Stimulated activated CD4-positive, alpha-beta T cell treated with anti-CD3 and anti-CD28 coated beads, TNF-alpha, amount 100 ng/mL, for 24 hours (primary cell): ENCODE data around the gene ZNF366.

Experiments used
- DNase-seq, 3 experiments: peaks; one replicate each; pipeline ENCODE4 v3.0.0-alpha.2; 2020; ENCODE audit warnings: low read depth in 3 of 3

Gene ZNF366

DNA sequence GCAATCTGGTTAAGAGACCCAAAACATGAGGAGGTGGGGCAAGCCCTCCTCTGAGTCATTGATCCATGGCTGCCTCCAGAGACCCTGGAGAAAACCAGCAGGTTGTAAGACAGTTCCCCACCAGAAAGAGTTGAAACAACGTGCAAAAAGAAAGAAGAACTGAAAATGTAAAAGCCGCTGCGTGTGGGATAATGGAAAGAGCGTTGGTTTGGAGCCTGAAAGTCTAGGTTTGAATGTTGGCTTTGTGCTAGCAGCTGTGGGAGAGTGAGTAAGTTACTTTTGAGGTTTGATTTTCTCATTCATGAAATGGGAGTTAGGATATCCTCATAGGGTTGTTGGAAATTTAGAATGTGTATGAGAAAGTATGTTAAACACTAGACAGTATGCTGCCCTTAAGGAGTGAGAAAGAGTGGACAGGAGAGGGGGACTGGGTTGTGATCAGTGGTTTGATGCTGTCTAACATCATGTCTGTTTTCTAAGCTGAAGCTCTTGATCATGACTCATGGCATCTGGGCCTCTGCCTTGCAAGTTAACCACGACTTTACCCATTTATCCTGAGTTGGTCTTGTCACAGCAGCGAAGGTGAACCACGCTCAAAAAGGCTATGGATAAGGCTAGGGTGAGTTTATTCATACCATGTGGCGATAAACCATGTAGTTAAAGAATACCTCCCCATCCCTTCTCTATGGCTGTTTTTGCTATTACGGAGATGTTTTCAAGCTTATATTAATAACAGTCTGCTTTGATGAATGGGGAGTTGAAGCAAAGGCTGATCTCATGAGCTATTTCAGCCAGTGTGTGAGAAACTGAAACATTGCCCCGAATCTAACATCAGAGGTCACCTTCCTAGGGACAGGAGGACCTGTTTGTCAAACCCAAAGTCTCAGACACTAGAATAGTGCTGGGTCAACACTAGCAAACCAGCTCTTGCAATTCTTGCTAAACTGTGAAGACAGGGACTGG, 41.3 kb downstream of the ZNF366 start:
- DNase-seq = no peak

GRCh38 chr5:72465066-72465465, 42.1 kb downstream of the ZNF366 start:
- DNase-seq = no peak

DNA sequence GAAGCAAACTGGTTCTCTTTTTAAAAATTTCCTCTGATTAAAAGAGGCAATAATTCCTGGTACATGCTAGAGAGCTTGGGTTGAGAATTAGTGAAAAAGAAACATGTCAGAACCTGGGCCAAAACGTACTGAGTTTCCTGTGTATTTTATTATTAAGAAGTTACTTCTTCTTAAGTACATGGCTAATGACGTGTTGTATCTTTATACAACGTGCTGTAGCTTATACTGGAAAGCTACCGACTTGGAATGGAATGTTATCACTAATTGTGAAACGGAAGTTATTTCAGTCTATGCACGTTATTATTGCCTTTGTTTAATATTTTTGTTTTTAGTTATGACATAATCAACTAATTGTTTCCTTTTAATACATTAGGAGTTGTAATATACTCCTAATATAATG, 43.1 kb downstream of the ZNF366 start:
- DNase-seq = no peak

DNA sequence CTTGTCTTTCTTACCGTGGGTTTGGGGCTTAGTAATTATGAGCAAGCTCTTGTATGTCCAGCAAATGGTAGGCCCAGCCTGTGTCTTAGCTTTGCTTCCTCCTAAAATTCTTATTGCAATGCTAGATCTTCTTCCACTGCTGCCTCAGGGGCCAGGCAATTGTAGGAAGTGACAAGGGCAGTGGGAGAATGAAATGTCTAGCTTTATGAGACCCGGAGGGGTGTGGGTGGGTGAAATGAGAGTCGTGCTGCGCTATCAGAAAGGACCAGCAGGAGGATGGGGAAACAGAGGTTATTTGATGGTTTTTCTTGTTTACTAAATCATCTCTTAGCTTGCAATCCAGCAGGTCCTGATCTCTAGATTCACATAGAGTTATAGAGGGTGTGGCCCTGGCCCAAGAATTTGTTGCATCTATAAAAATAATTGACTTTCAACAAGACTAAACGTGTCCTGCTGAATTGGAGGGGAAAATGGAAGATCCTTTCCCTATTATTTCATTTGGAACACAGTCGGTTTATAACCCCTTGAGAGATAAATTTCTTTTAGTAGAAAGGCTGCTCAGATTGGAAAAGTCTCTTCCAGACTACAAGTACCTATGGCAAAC, 43.7 kb downstream of the ZNF366 start:
- no peak for DNase-seq

DNA sequence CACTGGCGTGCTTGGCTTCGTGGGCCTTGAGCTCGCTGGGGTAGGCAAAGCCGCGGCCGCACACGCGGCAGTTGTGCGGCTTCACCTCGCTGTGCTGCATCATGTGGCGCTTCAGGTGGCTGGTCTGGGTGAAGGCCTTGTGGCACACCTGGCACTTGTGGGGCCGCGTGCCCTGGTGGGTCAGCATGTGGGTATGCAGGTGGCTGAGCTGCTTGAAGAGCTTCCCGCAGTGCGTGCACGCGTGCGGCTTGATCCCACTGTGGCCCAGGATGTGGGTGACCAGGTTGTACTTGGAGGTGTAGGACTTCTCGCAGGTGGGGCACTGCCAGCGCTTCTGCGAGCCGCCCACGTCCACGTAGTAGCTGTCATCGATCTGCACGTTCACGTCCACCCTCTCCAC, 46.8 kb downstream of the ZNF366 start:
- DNase-seq = no peak

DNA sequence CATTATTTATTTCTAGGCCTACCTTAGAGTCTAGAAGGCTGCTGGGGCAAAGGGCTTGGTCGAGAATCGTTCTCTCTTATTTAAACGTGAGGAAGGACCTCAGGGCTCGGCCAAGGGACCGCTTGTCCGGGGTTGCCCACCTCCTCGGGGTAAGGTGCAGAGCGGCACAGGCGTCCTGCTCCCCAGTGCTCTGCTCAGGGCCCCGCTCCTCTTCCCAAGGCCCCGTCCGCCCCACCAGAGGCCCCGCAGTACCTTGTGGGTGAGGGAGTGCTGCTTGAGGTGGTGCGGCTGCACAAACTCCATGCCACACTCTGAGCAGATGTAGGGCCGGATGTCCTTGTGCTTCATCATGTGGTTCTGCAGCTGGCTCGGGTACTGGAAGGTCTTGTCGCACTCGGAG, 47.3 kb downstream of the ZNF366 start:
- no peak for DNase-seq

DNA sequence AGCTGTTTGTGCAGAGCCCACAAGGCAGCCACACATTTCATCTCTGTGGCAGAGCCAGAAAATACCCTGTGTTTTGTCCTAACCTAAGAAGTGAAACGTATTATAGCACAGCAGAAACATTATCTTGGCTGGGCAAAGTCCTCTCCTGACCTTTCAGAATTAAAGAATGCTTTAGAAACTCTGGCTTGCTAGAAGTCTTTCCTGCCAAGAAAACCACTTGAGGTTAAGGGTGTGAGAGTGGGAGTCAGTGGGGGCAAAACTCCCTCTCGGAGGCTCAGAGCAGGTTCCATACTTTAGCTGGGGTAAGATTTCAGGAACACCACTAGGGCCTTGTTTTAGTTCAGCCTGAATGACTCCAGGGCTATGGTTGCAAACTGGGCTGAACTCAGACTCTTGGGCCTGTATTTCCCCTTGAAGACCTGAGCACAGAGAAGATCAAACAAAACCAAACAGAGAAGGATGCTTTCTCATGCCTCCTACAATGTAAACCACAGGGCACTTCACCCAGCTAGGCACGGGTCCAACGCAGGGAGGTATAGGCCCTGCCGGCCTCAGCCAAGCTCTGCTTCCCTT, 48.0 kb downstream of the ZNF366 start:
- no peak for DNase-seq

- no peak for DNase-seq
Observed at GRCh38 chr5:72458407-72458806, 48.8 kb downstream of the ZNF366 start.

DNA sequence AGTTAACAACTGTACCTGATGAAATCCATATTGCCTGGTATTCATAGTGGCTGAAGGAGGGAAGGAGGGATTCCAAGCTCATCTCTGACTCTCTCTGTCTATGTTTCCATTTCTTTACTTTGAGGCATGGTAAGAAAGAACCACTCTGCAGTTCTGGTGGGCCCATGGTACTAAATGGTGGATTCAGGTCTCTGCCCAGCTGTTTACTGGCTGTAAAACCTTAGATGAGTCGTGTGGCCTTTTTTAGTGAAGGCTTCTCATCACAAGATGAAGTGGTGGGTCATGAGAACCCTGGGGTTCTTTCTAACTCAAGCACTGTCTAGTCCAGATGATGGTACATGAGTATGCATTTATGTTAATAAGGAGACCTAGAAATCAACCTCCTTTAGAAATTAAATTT, 49.7 kb downstream of the ZNF366 start:
- DNase-seq = no peak

GRCh38 chr5:72456391-72457074, 50.7 kb downstream of the ZNF366 start:
- DNase-seq = no peak

GRCh38 chr5:72455476-72455875, 51.7 kb downstream of the ZNF366 start:
- DNase-seq = no peak

GRCh38 chr5:72454996-72455395, 52.2 kb downstream of the ZNF366 start:
- DNase-seq = no peak

GRCh38 chr5:72453246-72453775, 53.9 kb downstream of the ZNF366 start:
- no peak for DNase-seq

DNA sequence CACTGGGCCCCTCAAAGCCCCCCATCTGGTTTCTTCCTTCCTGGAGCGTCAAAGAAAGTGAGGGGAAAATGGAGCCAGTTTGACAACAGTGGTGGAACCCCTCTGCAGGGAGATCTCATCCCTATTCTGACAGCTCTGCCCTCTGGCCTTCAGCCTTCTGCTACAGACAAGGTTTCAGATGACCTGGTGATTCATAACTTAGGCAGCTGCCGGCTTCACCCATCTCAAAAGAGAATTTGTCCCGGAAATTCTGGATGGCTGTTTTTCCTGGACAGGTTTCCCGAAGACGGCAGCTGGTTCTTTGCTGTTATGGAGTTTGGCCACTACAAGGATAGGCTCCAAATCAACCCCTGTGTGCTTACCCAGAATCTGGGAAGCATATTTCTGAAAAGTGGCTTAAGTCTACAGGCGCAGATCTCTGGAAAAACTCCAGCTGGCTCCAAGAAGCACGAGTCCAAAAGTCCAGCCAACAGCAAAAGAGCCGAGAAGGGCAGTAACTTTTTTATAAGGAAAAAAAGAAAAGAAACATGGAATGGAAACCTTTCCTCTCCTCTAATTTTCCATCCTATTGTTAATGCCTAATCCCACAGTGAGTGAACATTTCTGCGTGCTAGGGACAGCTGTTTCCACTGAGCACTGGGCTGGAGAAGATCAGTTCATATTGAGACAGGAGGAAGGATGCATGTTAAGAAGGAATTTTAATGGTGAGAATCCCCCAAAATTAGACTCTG, 54.5 kb downstream of the ZNF366 start:
- no peak for DNase-seq

GRCh38 chr5:72451741-72452505, 55.3 kb downstream of the ZNF366 start:
- DNase-seq = no peak

DNA sequence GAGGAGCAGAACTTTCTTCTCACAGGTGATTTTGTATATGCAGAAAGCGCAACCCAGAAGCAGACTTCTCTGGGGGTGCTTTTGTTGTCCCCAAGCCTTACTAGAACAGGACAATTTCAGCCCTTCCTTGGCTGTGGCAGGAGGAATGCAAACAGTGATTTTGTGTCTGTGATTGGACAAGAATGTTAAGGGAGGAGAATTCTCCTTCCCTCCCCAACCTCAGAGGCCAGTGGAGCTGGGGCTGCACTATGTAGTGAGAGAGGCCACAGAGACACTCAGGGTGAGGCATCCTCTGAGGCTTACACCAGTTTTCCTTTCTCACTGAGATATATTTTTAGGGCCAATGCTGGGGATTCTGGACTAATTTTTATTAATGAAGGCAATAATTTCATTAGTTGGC, 58.8 kb downstream of the ZNF366 start:
- no peak for DNase-seq

- no peak for DNase-seq
Observed at GRCh38 chr5:72447751-72448150, 59.5 kb downstream of the ZNF366 start.

GRCh38 chr5:72445969-72446368, 61.2 kb downstream of the ZNF366 start:
- DNase-seq = no peak

DNA sequence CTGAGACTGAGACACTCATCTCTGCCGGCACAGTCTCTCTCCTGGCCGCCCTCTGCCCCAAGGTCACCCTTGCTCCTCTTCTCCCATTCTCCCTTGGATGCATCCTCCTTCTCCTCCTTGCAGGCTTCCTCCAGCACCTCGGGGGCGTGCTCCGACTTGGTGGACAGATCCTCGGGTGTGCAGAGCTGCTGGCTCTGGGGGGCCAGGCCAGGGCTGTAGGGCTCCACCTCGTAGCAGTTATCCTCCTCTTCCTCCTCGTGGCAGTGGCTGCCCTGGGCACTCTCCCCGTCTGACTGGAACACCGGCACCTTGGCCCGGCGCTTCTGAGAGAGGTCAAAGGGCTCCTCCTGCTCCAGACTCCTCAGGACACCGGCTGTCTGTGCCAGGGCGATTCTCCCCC, 63.3 kb downstream of the ZNF366 start:
- no peak for DNase-seq

DNA sequence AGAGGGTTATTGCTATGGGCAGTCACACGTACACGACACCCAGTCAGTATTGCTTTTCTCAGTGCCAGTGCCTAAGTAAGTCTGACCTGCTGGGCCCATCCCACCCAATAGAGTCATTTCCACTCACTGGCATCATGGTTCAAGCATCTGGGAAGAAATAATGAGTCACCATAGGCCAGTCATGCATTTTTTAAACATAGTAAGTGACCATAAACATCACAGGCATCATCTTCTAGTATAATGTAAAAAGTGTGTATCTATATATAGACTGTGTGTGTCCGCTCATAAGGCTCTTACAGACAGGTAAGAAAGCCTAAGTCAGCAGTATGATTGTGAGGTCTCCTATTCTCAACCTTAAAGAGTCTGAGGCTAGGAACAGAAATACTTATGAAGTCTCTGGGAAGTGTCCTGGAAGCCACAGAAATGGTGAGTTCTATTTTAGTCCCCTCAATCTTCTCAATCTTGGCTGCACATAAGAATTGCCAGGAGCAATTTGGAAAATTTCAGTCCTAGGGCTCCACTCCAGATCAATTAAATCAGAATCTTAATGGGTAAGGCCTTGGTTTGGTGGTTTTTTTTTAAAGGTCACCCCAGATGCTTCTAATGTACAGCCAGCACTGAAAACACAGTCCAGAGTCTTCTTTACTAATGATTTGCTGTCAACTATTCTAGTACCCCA, 65.2 kb downstream of the ZNF366 start:
- DNase-seq = no peak
